Measurements from ENCODE around the gene INO80. TPM values are rescaled to one million over a fixed set of nuclear protein-coding genes. Genes with fewer than 3 reads are reported as not detected.
A peak's percentile ranks its signal among the peaks of the same experiment; 100 is the strongest.
"Not testable (repeated sequence)": the region's sequence is repeated elsewhere in the genome, so short reads cannot be mapped to it uniquely, and the experiment has no call there.

INO80 gene
- total RNA-seq, 1 donor from 2014 or later, result 20.9 TPM

- no peak for DNase-seq (ENCODE audit: extremely low spot score, unreplicated experiment)
- Mint-ChIP-seq H3K4me1 (ENCODE audit: unreplicated experiment) (peaks cover 25% of the 10 kb centered on the region), H3K4me3 (ENCODE audit: unreplicated experiment) (no peak overlapping the region), H3K36me3 (ENCODE audit: unreplicated experiment) (no peaks in the 10 kb centered on the region), H3K9me3 (ENCODE audit: unreplicated experiment) (no peaks in the 10 kb centered on the region), H3K27me3 (ENCODE audit: unreplicated experiment) (no peaks in the 10 kb centered on the region), H3K27ac (ENCODE audit: unreplicated experiment) (no peak overlapping the region)
- TF ChIP-seq CTCF (IDR thresholded peaks at IDR 0.05), result no peak
These were observed 152.1 kb downstream of the INO80 start for GRCh38 chr15:40964006-40964405.

GRCh38 chr15:40963201-40963600 lies 152.9 kb downstream of the INO80 start:
- H3K9me3 Mint-ChIP-seq (ENCODE audit: unreplicated experiment), result no peaks in the 10 kb centered on the region
- H3K36me3 Mint-ChIP-seq (ENCODE audit: unreplicated experiment), result no peaks in the 10 kb centered on the region
- no peak overlapping the region for H3K27ac Mint-ChIP-seq (ENCODE audit: unreplicated experiment)
- no peak overlapping the region for H3K4me3 Mint-ChIP-seq (ENCODE audit: unreplicated experiment)
- no peaks in the 10 kb centered on the region for H3K27me3 Mint-ChIP-seq (ENCODE audit: unreplicated experiment)
- H3K4me1 Mint-ChIP-seq (ENCODE audit: unreplicated experiment), result peaks cover 33% of the 10 kb centered on the region
- TF ChIP-seq CTCF (IDR thresholded peaks at IDR 0.05), result no peak
- DNase-seq (ENCODE audit: extremely low spot score, unreplicated experiment), result no peak

- not testable (repeated sequence) for H3K4me3 Mint-ChIP-seq (ENCODE audit: unreplicated experiment); DNase-seq (ENCODE audit: extremely low spot score, unreplicated experiment); H3K27ac Mint-ChIP-seq (ENCODE audit: unreplicated experiment); H3K36me3 Mint-ChIP-seq (ENCODE audit: unreplicated experiment); H3K27me3 Mint-ChIP-seq (ENCODE audit: unreplicated experiment); H3K9me3 Mint-ChIP-seq (ENCODE audit: unreplicated experiment)
- H3K4me1 Mint-ChIP-seq (ENCODE audit: unreplicated experiment), result peaks cover 40% of the 10 kb centered on the region
These were observed 153.8 kb downstream of the INO80 start for GRCh38 chr15:40962317-40962716.

- not testable (repeated sequence) for H3K36me3 Mint-ChIP-seq (ENCODE audit: unreplicated experiment); DNase-seq (ENCODE audit: extremely low spot score, unreplicated experiment); H3K9me3 Mint-ChIP-seq (ENCODE audit: unreplicated experiment); H3K4me3 Mint-ChIP-seq (ENCODE audit: unreplicated experiment); H3K27ac Mint-ChIP-seq (ENCODE audit: unreplicated experiment); H3K27me3 Mint-ChIP-seq (ENCODE audit: unreplicated experiment)
- H3K4me1 Mint-ChIP-seq (ENCODE audit: unreplicated experiment), result peaks cover 39% of the 10 kb centered on the region
These were observed 154.3 kb downstream of the INO80 start for GRCh38 chr15:40961740-40962139.

- Mint-ChIP-seq H3K27me3 (ENCODE audit: unreplicated experiment) (no peaks in the 10 kb centered on the region), H3K36me3 (ENCODE audit: unreplicated experiment) (peaks cover 9% of the 10 kb centered on the region), H3K4me1 (ENCODE audit: unreplicated experiment) (peaks cover 38% of the 10 kb centered on the region), H3K27ac (ENCODE audit: unreplicated experiment) (no peak overlapping the region), H3K4me3 (ENCODE audit: unreplicated experiment) (no peak overlapping the region), H3K9me3 (ENCODE audit: unreplicated experiment) (no peaks in the 10 kb centered on the region)
- DNase-seq (ENCODE audit: extremely low spot score, unreplicated experiment), result no peak
- TF ChIP-seq CTCF (IDR thresholded peaks at IDR 0.05), result no peak
These were observed 155.2 kb downstream of the INO80 start for GRCh38 chr15:40960925-40961324.

DNA sequence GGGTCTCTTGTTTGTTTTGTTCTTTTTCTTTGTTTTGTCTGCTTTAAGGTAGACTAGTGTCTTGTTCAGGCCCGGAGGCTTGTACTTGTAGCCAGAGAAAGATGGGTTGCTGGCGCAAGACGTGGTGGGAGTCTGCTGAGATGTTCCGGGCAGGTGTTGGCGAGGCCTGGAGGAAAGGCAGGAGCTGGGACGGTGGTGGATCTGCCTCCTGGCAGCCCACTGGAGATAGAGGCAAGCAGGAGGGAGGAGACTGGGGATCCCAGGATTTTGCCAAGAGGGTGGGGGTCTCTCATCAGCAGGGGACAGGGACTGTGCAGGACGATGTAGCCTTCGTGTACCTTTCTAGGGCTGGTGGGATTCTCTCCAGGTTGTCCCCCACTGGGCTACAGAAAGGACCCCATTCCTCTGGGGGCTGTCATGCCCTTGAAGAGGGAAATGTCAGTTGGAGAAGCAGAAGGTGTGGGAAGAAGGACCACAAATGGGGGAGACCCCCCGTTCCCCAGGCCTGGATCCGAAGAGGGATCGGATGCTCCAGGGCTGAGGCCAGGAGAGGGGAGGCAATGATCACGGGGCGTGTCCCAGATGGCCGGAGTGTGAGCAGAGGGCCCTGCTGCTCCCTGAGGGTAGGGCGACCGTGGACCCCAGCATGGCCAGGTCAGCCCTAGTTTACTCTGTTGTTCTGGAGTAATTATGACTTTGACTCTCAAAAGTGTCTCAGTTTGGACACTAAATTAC lies 155.8 kb downstream of the INO80 start:
- no peak for DNase-seq (ENCODE audit: extremely low spot score, unreplicated experiment)
- no peaks in the 10 kb centered on the region for H3K27me3 Mint-ChIP-seq (ENCODE audit: unreplicated experiment)
- no peaks in the 10 kb centered on the region for H3K9me3 Mint-ChIP-seq (ENCODE audit: unreplicated experiment)
- H3K4me1 Mint-ChIP-seq (ENCODE audit: unreplicated experiment), result peaks cover 42% of the 10 kb centered on the region
- peak overlapping the region; percentile 24 for H3K27ac Mint-ChIP-seq (ENCODE audit: unreplicated experiment)
- no peak overlapping the region for H3K4me3 Mint-ChIP-seq (ENCODE audit: unreplicated experiment)
- no peak for TF ChIP-seq CTCF (IDR thresholded peaks at IDR 0.05)
- H3K36me3 Mint-ChIP-seq (ENCODE audit: unreplicated experiment), result peaks cover 12% of the 10 kb centered on the region

Measured in osteocyte (in vitro differentiated cells).